ENCODE results near the gene UGT3A2. TPM values are rescaled to one million over a fixed set of nuclear protein-coding genes. Genes with fewer than 3 reads are reported as not detected.
"Not testable (repeated sequence)": the region's sequence is repeated elsewhere in the genome, so short reads cannot be mapped to it uniquely, and the experiment has no call there.

Gene UGT3A2
- total and polyA plus RNA-seq, 7 donors, result 0.07 to 0.68 TPM; not detected in 5

DNA sequence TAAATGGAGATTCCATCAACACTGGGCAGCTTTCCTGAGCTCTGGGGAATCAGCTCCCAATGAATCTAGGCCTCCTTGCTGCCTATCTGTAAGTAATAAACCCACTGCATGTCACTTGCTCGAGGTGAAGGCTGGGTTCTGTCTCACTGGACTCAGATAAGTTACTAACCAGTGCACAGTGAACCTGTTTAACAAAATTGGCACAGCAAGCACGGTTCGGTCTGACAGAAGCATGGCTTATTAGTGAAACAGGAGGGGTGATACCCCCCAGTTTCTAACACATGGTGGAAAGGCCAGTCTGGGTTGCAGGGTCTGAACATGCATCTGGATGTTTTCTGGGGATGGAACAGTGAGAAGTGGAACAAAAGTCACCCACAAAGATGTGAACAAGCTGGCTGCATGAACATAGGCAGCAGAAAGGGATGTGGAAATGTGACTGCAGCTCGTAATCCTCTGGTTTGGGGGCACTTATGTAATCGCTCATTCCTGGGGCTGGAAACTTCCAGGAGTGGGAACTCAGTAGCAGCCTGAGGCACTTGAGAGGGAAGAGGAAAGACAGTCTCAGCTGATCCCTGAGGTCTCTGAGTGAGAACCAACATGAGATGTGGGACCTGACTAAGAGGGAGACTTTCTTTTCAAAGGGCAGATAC, 37.7 kb downstream of the UGT3A2 start:
- no peaks in the 10 kb centered on the region for H3K27me3 ChIP-seq
- 79 to 80% methylated on average over 5 of the region's 5 CpGs for WGBS, 2 donors
- H3K4me1 ChIP-seq, result no peaks in the 10 kb centered on the region
- no peaks in the 10 kb centered on the region for H3K36me3 ChIP-seq
- DNase-seq, result no peak
- intact Hi-C loops (cut with DNase I), result no loop called here
- no peak overlapping the region for H3K4me3 ChIP-seq
- H3K9me3 ChIP-seq, result peaks cover 0 to 2% (median 0%) of the 10 kb centered on the region in 4 donors
- TF ChIP-seq EP300 (IDR thresholded peaks at IDR 0.05) (no peak), POLR2AphosphoS5 (IDR thresholded peaks at IDR 0.05) (no peak), POLR2A (IDR thresholded peaks at IDR 0.05) (no peak)
- TF ChIP-seq, protein P1, sequence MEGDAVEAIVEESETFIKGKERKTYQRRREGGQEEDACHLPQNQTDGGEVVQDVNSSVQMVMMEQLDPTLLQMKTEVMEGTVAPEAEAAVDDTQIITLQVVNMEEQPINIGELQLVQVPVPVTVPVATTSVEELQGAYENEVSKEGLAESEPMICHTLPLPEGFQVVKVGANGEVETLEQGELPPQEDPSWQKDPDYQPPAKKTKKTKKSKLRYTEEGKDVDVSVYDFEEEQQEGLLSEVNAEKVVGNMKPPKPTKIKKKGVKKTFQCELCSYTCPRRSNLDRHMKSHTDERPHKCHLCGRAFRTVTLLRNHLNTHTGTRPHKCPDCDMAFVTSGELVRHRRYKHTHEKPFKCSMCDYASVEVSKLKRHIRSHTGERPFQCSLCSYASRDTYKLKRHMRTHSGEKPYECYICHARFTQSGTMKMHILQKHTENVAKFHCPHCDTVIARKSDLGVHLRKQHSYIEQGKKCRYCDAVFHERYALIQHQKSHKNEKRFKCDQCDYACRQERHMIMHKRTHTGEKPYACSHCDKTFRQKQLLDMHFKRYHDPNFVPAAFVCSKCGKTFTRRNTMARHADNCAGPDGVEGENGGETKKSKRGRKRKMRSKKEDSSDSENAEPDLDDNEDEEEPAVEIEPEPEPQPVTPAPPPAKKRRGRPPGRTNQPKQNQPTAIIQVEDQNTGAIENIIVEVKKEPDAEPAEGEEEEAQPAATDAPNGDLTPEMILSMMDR (IDR thresholded peaks at IDR 0.05), result no peak
- H3K27ac ChIP-seq, result no peak overlapping the region

DNA sequence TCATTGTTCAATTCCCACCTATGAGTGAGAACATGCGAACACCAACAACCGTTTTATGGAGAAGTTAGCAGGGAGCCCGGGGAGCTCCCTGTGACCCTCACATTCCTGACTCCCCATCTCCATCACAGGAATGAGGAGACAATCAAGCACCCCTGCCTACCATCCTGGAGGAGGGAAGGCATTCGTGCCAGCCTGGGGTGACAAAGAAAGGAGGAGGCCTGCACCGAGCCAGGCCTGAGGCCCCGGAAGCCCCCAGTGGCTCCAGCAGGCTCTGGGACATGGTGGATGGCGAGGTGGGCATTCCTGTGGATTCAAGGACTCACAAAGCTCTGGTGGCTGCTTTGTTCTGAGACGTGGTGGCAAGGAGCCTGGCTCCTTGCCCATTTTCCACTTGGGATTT, 39.0 kb downstream of the UGT3A2 start:
- TF ChIP-seq POLR2AphosphoS5 (IDR thresholded peaks at IDR 0.05), result no peak
- TF ChIP-seq, protein P1 (IDR thresholded peaks at IDR 0.05), result no peak
- WGBS, 2 donors, result 83 to 88% methylated on average over 8 of the region's 8 CpGs
- Histone ChIP-seq H3K27ac (no peak overlapping the region), H3K9me3 (peaks cover 0 to 2% (median 0%) of the 10 kb centered on the region in 4 donors), H3K4me3 (no peak overlapping the region), H3K36me3 (no peaks in the 10 kb centered on the region), H3K27me3 (no peaks in the 10 kb centered on the region), H3K4me1 (no peaks in the 10 kb centered on the region)
- intact Hi-C loops (cut with DNase I), result no loop called here
- no peak for DNase-seq

DNA sequence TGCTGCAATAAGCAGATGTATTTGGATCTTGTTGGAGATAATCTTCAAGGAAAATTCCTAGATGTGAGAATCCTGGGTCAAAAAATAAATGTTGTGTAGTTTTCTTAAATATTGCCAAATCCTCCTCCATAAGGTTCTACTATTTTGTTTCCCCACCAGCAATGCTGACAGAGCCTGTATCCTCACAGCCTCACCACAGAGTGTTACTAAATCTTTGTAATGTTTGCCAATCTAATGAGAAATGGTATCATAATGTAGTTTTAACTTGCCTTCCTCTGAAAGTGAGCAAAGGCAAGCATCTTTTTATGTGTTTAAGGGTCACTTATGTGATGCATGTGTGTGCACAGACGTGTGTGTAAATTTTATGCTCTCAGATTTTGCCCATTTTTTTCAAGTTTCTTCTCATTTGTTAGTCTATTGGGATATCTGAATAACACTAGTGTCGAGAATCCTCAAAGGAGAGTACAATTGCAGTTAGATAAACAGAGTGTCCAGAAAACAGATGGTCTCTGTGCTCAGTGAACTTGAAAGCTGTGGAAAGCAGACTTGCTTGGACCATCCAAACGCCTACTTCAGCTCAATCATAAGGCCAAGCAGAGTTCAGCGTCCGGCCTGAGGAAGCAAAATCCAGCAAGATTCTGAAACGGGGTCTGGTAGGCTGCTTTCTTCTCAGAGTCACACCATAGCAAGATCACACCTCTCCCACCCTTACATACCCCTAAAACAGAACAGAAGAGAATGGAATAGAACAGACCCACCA, 39.8 kb downstream of the UGT3A2 start:
- TF ChIP-seq, protein P1 (IDR thresholded peaks at IDR 0.05), result no peak
- TF ChIP-seq POLR2AphosphoS5 (IDR thresholded peaks at IDR 0.05) (no peak), EP300 (IDR thresholded peaks at IDR 0.05) (no peak)
- Histone ChIP-seq H3K4me1 (no peaks in the 10 kb centered on the region), H3K4me3 (no peak overlapping the region), H3K9me3 (peaks cover 0 to 2% (median 0%) of the 10 kb centered on the region in 4 donors), H3K27me3 (no peaks in the 10 kb centered on the region), H3K27ac (no peak overlapping the region), H3K36me3 (no peaks in the 10 kb centered on the region)
- intact Hi-C loops (cut with DNase I), result no loop called here
- 75 to 80% methylated on average over 6 of the region's 6 CpGs for WGBS, 2 donors
- no peak for DNase-seq

DNA sequence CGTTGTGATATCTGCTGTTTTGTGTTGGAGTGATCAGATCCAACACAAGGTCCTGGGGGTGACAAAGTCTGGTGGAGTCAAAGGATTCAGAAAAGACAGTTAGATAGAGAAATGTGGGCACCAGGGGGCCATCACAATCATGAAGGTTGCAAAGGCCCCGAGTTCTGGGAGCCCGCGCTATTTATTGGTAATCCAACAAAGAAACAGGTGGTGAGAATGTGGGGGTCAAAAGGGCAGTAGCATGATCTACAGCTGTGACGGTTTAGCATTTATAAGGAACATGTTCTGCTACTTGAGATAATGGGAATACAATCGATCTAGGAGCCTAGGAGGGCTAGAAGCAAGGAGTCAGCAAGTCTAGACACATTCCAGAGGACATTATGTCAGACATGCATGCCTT, 44.4 kb downstream of the UGT3A2 start:
- H3K36me3 ChIP-seq; DNase-seq; H3K27me3 ChIP-seq; H3K4me3 ChIP-seq; H3K9me3 ChIP-seq; H3K4me1 ChIP-seq; intact Hi-C loops (cut with DNase I); H3K27ac ChIP-seq: not testable (repeated sequence)
- 76 to 80% methylated on average over 6 of the region's 6 CpGs for WGBS, 2 donors

DNA sequence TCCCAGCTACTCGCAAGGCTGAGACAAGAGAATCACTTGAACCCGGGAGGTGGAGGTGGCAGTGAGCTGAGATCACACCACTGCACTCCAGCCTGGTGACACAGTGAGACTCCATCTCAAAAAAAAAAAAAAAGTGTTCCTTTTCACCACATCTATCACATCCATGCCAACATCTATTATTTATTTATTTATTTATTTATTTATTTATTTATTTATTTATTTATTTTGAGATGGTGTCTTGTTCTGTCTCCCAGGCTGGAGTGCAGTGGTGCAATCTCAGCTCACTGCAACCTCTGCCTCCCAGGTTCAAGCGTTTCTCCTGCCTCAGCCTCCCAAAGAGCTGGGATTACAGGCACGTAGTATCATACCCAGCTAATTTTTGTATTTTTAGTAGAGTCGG, 47.1 kb downstream of the UGT3A2 start:
- H3K36me3 ChIP-seq; DNase-seq; H3K4me1 ChIP-seq; H3K27ac ChIP-seq; intact Hi-C loops (cut with DNase I); H3K4me3 ChIP-seq; H3K27me3 ChIP-seq: not testable (repeated sequence)
- WGBS, 2 donors, result 89 to 96% methylated on average over 5 of the region's 5 CpGs
- H3K9me3 ChIP-seq, result peaks cover 3 to 11% (median 10%) of the 10 kb centered on the region in 4 donors

Data from sigmoid colon (tissue), 7 donors.